ENCODE data around the gene GRPEL1.
A peak's percentile ranks its signal among the peaks of the same experiment; 100 is the strongest.
"Not testable (repeated sequence)": the region's sequence is repeated elsewhere in the genome, so short reads cannot be mapped to it uniquely, and the experiment has no call there.

Gene GRPEL1

GRCh38 chr4:7089213-7089986 is 21.5 kb upstream of the GRPEL1 start:
- no peak for DNase-seq

- no peak for DNase-seq
Measured at GRCh38 chr4:7087036-7087435, 19.2 kb upstream of the GRPEL1 start.

DNA sequence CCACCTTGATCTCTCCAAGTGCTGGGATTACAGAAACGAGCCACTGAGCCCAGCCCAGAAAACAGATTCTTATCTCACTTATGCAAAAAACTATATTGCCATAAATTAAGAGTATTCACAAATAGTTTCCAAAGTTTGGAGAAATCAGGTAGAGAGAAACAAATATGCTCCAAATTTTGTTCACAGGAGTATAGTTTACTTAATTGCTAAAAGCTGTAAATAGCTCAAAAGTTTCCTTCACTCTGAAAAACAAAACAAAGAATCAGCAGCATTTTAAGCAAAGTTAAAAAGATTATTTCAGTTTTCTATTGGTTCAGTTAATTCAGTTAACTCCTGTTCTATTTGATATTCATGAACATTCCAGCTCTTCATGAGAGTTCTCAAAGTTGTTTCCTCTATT is 18.5 kb upstream of the GRPEL1 start:
- no peak for DNase-seq

- DNase-seq: not testable (repeated sequence)
Measured at GRCh38 chr4:7084564-7084961, 16.7 kb upstream of the GRPEL1 start.

DNA sequence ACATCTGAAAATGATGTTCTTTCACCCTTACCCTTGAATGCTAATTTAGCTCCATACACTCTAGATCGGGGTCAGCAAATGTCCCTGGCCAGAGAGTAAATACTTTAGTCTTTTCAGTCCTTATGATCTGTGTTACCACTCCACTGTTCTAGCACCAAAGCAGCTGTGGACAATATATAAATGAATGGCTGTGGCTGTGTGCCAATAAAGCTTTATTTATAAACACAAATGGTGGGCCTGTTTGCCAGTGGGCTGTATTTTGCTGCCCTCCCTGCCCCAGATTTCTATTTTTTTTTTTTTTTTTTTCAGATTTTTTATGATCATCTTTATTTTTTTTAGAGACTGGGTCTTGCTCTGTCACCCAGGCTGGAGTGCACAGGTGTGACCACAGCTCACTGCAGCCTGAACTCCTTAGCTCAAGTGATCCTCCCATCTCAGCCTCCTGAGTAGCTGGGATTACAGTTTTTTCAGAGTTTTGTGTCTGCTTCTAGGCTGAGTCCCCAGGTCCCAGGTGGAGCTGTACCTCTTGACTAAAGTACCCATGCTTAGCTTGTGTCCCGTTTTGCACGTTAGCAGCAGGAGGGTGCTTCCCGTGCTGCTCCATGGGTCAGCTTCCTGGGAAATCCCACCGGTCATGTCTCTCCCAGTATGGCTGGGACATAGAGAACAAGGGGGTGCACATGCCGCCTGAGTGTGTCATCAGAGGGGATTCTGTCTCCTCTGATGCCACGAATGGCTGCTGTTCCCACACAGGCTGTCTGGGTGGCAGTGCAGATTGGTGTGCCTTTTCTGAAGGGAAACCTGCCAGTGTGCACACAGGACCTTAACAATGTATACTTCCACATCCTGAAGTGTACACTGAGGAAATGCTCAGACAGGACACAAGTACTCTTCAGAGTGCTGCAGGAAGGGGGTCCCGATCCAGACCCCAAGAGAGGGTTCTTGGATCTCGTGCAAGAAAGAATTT is 16.0 kb upstream of the GRPEL1 start:
- no peak for DNase-seq

DNA sequence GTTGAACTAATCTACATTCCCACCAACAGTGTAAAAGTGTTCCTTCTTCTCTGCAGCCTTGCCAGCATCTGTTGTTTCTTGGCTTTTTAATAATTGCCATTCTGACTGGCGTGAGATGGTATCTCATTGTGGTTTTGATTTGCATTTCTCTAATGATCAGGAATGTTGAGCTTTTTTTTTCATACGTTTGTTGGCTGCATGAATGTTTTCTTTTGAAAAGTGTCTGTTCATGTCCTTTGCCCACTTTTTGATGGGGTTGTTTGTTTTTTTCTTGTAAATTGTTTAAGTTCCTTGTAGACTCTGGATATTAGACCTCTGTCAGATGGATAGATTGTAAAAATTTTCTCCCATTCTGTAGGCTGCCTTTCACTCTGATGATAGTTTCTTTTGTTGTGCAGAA is 12.0 kb upstream of the GRPEL1 start:
- not testable (repeated sequence) for DNase-seq

- DNase-seq: not testable (repeated sequence)
Measured at GRCh38 chr4:7079483-7079882, 11.6 kb upstream of the GRPEL1 start.

- DNase-seq: no peak
Measured at GRCh38 chr4:7078025-7078424, 10.2 kb upstream of the GRPEL1 start.

DNA sequence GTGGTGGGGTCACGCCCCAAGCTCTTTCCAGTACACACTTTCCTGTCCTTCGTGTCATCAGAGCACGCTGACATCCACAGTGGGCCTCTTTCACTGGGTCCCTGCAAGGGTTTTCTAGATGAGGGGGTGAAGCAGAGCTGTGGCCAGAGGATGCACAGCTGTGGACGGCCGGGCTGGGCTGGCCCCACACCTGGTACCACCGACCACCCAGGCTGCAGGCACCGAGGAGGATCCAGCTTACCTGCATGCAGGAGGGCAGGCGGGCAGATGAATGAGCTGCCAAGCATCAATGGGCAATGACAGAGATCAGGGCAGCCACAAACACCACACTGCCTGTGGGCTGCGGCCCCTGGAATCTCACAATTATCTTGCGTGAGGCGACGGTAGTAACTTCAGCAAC is 9.5 kb upstream of the GRPEL1 start:
- no peak for DNase-seq

DNA sequence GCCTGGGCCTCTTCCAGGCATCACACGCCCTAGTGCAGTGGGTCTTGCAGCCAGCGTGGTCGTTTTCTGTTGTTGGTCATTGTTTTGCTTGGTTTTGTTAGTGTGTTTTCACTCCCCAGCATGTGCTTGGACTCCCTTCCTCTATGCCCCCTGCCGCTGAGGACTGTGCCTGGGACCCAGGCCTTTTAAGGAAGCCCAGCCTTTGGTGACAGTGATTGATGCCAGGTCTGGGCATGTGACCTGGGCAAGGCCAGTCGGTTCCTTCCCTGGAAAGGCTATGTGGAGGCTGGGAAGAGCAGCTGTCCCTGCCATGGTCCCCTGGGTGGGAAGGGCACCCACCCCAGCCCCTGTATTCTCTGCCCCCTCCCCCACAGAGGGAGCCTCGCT is 8.8 kb upstream of the GRPEL1 start:
- DNase-seq: no peak

DNA sequence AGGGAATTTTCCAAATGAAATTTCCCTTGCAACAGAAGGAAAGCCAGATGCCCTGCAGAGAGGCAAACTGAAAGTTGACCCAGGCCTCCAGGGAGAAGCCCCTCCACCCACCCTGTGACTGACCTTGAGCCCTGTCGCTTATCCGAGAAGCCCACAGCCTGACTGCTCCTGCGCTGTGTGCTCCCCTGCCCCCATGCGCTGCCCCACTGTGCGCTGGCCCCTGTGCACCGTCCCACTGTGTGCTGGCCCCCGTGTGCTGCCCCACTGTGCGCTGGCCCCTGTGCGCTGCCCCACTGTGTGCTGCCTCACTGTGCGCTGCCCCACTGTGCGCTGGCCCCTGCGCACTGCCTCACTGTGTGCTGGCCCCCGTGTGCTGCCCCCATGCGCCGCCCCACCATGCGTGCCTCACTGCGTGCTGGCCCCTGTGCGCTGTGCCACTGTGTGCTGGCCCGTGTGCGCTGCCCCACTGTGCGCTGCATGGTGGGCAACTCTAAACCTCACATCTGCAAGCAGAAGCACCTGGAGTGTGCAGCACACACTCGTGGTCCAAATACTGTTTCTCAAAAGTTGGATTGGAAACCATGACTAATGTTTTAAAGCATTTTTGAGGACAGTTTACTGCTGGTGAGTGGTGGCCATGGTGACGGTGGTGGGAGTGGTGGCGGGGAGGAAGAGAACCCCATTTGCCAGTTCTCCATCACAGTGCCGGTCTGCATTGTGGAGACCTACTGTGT is 8.3 kb upstream of the GRPEL1 start:
- DNase-seq: peak; percentile 29

DNA sequence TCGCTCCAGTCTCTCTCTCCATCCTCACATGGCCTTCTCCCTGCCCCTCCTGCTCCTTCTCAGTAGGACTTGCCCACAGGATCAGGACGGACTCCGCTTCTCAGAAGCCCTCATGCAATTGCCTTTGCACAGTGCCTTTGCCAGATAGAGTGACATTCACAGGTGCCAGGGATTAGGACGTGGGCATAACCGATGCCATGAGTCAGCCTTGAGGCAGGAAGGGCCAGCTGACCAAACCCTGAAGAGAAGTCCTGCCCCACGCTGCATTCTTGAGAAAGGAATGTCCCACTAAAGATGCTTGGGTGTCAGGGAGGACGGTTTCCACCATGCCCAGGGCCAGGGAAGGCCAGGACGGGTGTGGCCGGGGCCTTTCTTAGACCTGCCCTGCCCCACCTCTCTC is 6.6 kb upstream of the GRPEL1 start:
- DNase-seq: peak; percentile 28

GRCh38 chr4:7073526-7074390 is 5.9 kb upstream of the GRPEL1 start:
- DNase-seq: peak; percentile 27

GRCh38 chr4:7073059-7073458 is 5.2 kb upstream of the GRPEL1 start:
- DNase-seq: no peak

DNA sequence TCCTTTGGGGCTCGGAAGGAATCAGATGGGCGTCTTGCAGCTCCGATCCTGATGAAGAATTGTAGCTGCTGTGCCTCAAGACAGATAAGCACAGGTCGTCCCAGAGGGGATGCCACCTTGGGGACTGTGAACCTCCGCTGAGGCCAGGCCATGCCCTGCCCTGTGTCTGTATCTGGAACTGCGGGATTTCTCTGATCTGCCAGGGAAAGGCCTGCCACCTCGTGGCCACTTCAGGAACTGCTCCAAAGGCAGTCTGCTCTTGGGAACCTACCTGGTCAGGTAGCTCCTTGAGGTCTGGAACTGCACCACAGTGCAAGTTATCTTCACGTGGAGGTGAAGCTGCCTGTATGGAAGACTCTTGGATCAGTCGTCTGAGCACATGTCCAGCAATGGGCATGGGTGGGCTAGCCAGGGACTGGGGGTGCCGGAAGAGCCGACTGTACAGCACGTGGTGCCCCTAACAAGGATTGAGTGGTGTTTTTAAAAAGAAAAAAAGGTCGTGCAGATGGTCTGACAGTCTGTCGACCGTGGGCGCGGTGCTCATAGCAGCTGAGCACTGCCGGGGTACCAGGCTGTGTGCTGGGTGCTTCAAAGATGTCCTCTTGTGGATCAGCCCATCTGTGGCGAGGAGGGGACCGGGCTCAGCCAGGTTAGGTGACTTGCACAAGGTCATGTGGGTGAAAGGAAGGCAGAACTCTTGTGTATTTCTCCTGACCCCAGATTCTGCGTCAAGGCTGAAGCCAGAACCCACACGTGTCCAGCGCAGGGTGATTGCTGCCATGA is 3.1 kb upstream of the GRPEL1 start:
- DNase-seq: peak; percentile 61

DNA sequence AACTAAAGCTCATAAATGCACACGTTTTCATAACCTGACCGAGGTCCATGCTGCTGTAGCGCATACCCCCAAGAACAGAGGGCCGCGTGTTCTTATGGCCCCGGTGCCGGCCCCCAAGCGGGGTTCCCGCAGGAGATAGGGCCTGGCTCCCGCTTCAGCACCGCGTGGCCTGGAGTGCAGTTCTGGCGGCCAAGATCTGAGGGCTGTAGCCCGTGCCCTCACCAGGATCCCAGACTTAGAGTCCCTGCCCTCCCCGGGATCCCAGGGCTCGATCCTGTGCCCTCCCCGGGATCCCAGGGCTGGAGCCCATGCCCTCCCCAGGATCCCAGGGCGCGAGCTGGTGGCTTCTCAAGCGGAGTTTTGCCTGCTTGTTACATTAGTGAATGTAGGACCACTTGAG is 1.0 kb upstream of the GRPEL1 start:
- DNase-seq: no peak

GRCh38 chr4:7068279-7068842 is 497 bp upstream of the GRPEL1 start:
- DNase-seq: no peak

GRCh38 chr4:7067126-7067451 is 775 bp downstream of the GRPEL1 start:
- no peak for DNase-seq

GRCh38 chr4:7066493-7066892 is 1.4 kb downstream of the GRPEL1 start:
- no peak for DNase-seq

DNA sequence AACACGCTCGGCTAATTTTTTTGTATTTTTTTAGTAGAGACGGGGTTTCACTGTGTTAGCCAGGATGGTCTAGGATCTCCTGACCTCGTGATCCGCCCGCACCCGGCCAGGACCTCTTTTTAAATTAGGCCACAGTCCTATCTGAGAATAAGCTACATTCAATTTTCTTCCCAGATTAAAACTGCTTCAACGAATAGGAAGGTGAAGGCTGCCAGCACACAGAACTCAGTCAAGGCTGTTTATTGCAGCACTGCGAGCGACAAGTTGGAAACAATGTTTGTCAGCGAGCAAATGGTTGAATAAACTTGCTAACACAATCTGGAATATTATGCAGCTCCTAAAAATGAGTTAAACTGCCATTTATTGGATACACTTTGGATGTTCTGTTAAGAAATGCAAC is 1.9 kb downstream of the GRPEL1 start:
- DNase-seq: no peak

- no peak for DNase-seq
Measured at GRCh38 chr4:7063362-7063761, 4.5 kb downstream of the GRPEL1 start.
